Ascending aorta (tissue), 2 donors: Measurements from ENCODE around the gene CCDC17. TPM values are rescaled to one million over a fixed set of nuclear protein-coding genes. Genes with fewer than 3 reads are reported as not detected.

ENCODE experiments used
- DNase-seq, 2 donors: peaks; one replicate each; pipeline ENCODE4 v3.0.0-alpha.2; 2019; ENCODE audit warnings: low spot score in 2 of 2
- H3K27ac ChIP-seq, 2 donors: fragments of 200-600 bp; sonication (generic); one replicate each; pipeline ENCODE4 v1.5.1; 2016 to 2017; ENCODE audit warnings: mild to moderate bottlenecking in 1 of 2
- H3K27me3 ChIP-seq: fragments of 200-600 bp; sonication (generic); one replicate; pipeline ENCODE4 v1.5.1; 2017
- H3K36me3 ChIP-seq, 2 donors: fragments of 200-600 bp; sonication (generic); one replicate each; pipeline ENCODE4 v1.5.1; 2016
- H3K4me1 ChIP-seq, 2 donors: fragments of 200-600 bp; sonication (generic); one replicate each; pipeline ENCODE4 v1.5.1; 2016 to 2017; ENCODE audit warnings: mild to moderate bottlenecking in 1 of 2
- H3K4me3 ChIP-seq, 2 donors: fragments of 200-600 bp; sonication (generic); one replicate each; pipeline ENCODE4 v1.5.1; 2016 to 2017; ENCODE audit warnings: mild to moderate bottlenecking in 1 of 2
- H3K9me3 ChIP-seq, 2 donors: fragments of 200-600 bp; sonication (generic); one replicate each; pipeline ENCODE4 v1.5.1; 2016
- intact Hi-C: fragments of 100-400 bp; cut with DNase I; formaldehyde crosslinking; loops from one replicate; pipeline ENCODE4 v1.15.1; 2023
- total RNA-seq: library from RNA; depleted of rRNA; stranded (reverse); fragments of >200 nt; gene quantifications from one replicate; pipeline ENCODE4 v1.1.0, GENCODE V29; 2016
- TF ChIP-seq, protein P1 (sequence below), 3 experiments: fragments of 200-600 bp in 2 of 3; fragments of 450-650 bp in 1 of 3; sonication (generic) in 2 of 3; IDR thresholded peaks; one replicate each; pipeline ENCODE4 v1.5.1; 2016 to 2019; ENCODE audit warnings: antibody characterized with exemption in 3 of 3, mild to moderate bottlenecking in 1 of 3, moderate library complexity in 1 of 3

Gene CCDC17
- total RNA-seq, 1 donor from 2014 or later, result not detected

GRCh38 chr1:45621895-45622523, 1.8 kb downstream of the CCDC17 start:
- TF ChIP-seq, protein P1, sequence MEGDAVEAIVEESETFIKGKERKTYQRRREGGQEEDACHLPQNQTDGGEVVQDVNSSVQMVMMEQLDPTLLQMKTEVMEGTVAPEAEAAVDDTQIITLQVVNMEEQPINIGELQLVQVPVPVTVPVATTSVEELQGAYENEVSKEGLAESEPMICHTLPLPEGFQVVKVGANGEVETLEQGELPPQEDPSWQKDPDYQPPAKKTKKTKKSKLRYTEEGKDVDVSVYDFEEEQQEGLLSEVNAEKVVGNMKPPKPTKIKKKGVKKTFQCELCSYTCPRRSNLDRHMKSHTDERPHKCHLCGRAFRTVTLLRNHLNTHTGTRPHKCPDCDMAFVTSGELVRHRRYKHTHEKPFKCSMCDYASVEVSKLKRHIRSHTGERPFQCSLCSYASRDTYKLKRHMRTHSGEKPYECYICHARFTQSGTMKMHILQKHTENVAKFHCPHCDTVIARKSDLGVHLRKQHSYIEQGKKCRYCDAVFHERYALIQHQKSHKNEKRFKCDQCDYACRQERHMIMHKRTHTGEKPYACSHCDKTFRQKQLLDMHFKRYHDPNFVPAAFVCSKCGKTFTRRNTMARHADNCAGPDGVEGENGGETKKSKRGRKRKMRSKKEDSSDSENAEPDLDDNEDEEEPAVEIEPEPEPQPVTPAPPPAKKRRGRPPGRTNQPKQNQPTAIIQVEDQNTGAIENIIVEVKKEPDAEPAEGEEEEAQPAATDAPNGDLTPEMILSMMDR (IDR thresholded peaks at IDR 0.05), result no peak
- H3K27me3 ChIP-seq, result no peaks in the 10 kb centered on the region
- H3K9me3 ChIP-seq, result no peaks in the 10 kb centered on the region
- peaks cover 13 to 34% of the 10 kb centered on the region in 2 donors for H3K36me3 ChIP-seq
- no peak for DNase-seq
- H3K4me3 ChIP-seq, result peak overlapping the region; percentile 39 to 51
- intact Hi-C loops, result no loop called here
- H3K27ac ChIP-seq, result peak overlapping the region; percentile 37 to 62
- H3K4me1 ChIP-seq, result peaks cover 0 to 3% of the 10 kb centered on the region in 2 donors

- H3K4me3 ChIP-seq, result no peak overlapping the region
- TF ChIP-seq, protein P1 (IDR thresholded peaks at IDR 0.05), result no peak
- no peaks in the 10 kb centered on the region for H3K9me3 ChIP-seq
- DNase-seq, result no peak
- H3K36me3 ChIP-seq, result peaks cover 15 to 34% of the 10 kb centered on the region in 2 donors
- peak overlapping the region; percentile 7 to 62 for H3K27ac ChIP-seq
- H3K4me1 ChIP-seq, result peaks cover 0 to 3% of the 10 kb centered on the region in 2 donors
- intact Hi-C loops, result no loop called here
- H3K27me3 ChIP-seq, result no peaks in the 10 kb centered on the region
Measured at GRCh38 chr1:45621501-45621836, 2.4 kb downstream of the CCDC17 start.

- DNase-seq, result no peak
- H3K27ac ChIP-seq, result peak overlapping the region; percentile 7 to 62
- H3K4me1 ChIP-seq, result peaks cover 0 to 3% of the 10 kb centered on the region in 2 donors
- intact Hi-C loops, result no loop called here
- TF ChIP-seq, protein P1 (IDR thresholded peaks at IDR 0.05), result no peak
- H3K27me3 ChIP-seq, result no peaks in the 10 kb centered on the region
- H3K36me3 ChIP-seq, result peaks cover 19 to 36% of the 10 kb centered on the region in 2 donors
- no peaks in the 10 kb centered on the region for H3K9me3 ChIP-seq
- H3K4me3 ChIP-seq, result no peak overlapping the region
Measured at GRCh38 chr1:45620588-45621500, 3.0 kb downstream of the CCDC17 start.

DNA sequence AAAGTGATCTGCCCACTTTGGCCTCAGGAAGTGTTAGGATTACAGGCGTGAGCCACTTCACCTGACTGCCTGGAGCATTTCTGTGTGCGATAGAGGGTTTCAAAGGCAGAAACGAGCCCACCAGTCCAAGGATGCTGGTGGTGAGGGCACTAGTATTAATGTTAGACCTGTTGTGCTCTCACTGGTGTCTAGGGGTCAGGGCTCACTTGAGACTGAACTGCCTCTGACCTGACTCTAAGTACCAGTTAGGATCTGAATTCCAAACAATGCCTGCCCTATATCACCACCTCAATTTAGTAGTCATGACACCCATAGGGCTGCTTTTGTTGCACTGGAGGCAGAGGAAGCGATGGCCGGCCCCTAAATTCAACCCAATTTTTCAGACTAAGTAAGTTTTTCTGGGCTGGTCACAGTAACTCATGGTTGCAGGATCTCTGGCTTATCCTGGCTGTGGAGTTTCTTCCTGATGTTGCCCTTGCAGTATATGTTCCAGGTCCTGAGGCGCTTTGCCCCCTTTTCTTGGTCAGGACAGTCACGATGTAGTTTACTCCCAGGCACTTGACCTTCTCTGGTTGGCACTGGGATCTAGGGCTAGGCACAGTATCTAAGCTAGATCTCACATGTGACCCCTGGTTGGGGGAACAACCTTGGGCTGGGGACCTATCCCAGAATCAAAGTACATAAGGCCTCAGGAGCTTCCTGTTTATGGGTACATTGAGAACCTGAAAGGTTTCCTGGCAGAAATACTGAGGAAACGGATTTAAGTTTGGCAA, 4.5 kb downstream of the CCDC17 start:
- H3K27me3 ChIP-seq, result no peaks in the 10 kb centered on the region
- H3K4me3 ChIP-seq, result no peak overlapping the region
- no peaks in the 10 kb centered on the region for H3K9me3 ChIP-seq
- TF ChIP-seq, protein P1 (IDR thresholded peaks at IDR 0.05), result no peak
- DNase-seq, result no peak
- intact Hi-C loops, result no loop called here
- peaks cover 0 to 3% of the 10 kb centered on the region in 2 donors for H3K4me1 ChIP-seq
- H3K27ac ChIP-seq, result peak overlapping the region; percentile 33 to 62
- H3K36me3 ChIP-seq, result peaks cover 34 to 47% of the 10 kb centered on the region in 2 donors

- intact Hi-C loops, result no loop called here
- H3K36me3 ChIP-seq, result peaks cover 41 to 58% of the 10 kb centered on the region in 2 donors
Measured at GRCh38 chr1:45617618-45618017, 6.2 kb downstream of the CCDC17 start.

More at GRCh38 chr1:45617618-45618017, 6.2 kb downstream of the CCDC17 start:
- no peak overlapping the region for H3K27ac ChIP-seq
- TF ChIP-seq, protein P1 (IDR thresholded peaks at IDR 0.05), result no peak
- peaks cover 0 to 3% of the 10 kb centered on the region in 2 donors for H3K4me1 ChIP-seq
- no peaks in the 10 kb centered on the region for H3K9me3 ChIP-seq
- H3K27me3 ChIP-seq, result no peaks in the 10 kb centered on the region
- DNase-seq, result no peak
- no peak overlapping the region for H3K4me3 ChIP-seq
